Erythroblast (primary cell): ENCODE results near the gene BCKDHB.

Experiments
- GATA1 ChIP-seq: IDR thresholded peaks from 2 replicates; pipeline ENCODE4 v1.6.1; 2011; ENCODE audit warnings: low read depth, mild to moderate bottlenecking, control low read depth, low read length, moderate library complexity
- POLR2A ChIP-seq: IDR thresholded peaks from 2 replicates; pipeline ENCODE4 v1.6.1; 2011; ENCODE audit warnings: mild to moderate bottlenecking, low read length

- TF ChIP-seq POLR2A: no peak
- TF ChIP-seq GATA1: no peak
Observed at GRCh38 chr6:80336911-80337310, 230.4 kb downstream of the BCKDHB start.
